ENCODE results near the gene BPIFB3.
"Not testable (repeated sequence)": the region's sequence is repeated elsewhere in the genome, so short reads cannot be mapped to it uniquely, and the experiment has no call there.

Gene BPIFB3

GRCh38 chr20:33030569-33030968, 23.1 kb upstream of the BPIFB3 start:
- no peak for DNase-seq

GRCh38 chr20:33031531-33031930, 22.2 kb upstream of the BPIFB3 start, which contains the start of gene BPIFB6:
TSS of gene BPIFB6 (plus strand) at chr20:33031648. CDS start at chr20:33031648, 0 bp downstream.
- no peak for DNase-seq

- no peak for DNase-seq
These were observed 21.1 kb upstream of the BPIFB3 start for GRCh38 chr20:33032555-33032954.

GRCh38 chr20:33033381-33033780, 20.3 kb upstream of the BPIFB3 start:
- no peak for DNase-seq

- DNase-seq = no peak
These were observed 19.6 kb upstream of the BPIFB3 start for GRCh38 chr20:33034115-33034514.

- no peak for DNase-seq
These were observed 18.7 kb upstream of the BPIFB3 start for GRCh38 chr20:33034901-33035492.

- no peak for DNase-seq
These were observed 16.2 kb upstream of the BPIFB3 start for GRCh38 chr20:33037456-33037855.

GRCh38 chr20:33038243-33038642, 15.5 kb upstream of the BPIFB3 start:
- no peak for DNase-seq

- no peak for DNase-seq
These were observed 11.3 kb upstream of the BPIFB3 start for GRCh38 chr20:33042430-33042829.

- DNase-seq = no peak
These were observed 10.5 kb upstream of the BPIFB3 start for GRCh38 chr20:33042983-33043730.

- DNase-seq = no peak
These were observed 9.9 kb upstream of the BPIFB3 start for GRCh38 chr20:33043731-33044181.

GRCh38 chr20:33045129-33045721, 8.5 kb upstream of the BPIFB3 start:
- not testable (repeated sequence) for DNase-seq

GRCh38 chr20:33046412-33046811, 7.3 kb upstream of the BPIFB3 start:
- DNase-seq = no peak

GRCh38 chr20:33051333-33051732, 2.4 kb upstream of the BPIFB3 start:
- no peak for DNase-seq

GRCh38 chr20:33054381-33054780, 678 bp downstream of the BPIFB3 start:
- no peak for DNase-seq

- DNase-seq = no peak
These were observed 1.1 kb downstream of the BPIFB3 start for GRCh38 chr20:33054791-33055190.

- no peak for DNase-seq
These were observed 5.4 kb downstream of the BPIFB3 start for GRCh38 chr20:33059136-33059535.

- DNase-seq = no peak
These were observed 6.2 kb downstream of the BPIFB3 start for GRCh38 chr20:33059741-33060390.

GRCh38 chr20:33061658-33062028, 7.9 kb downstream of the BPIFB3 start:
- no peak for DNase-seq

GRCh38 chr20:33062105-33062824, 8.6 kb downstream of the BPIFB3 start:
- no peak for DNase-seq

GRCh38 chr20:33062825-33063149, 9.1 kb downstream of the BPIFB3 start:
- no peak for DNase-seq

GRCh38 chr20:33063271-33063670, 9.6 kb downstream of the BPIFB3 start:
- no peak for DNase-seq

Measured in activated CD4-positive, alpha-beta T cell treated with anti-CD3 and anti-CD28 coated beads for 4 hours (primary cell).